Upper lobe of left lung (tissue), 6 donors: ENCODE results near the gene PHACTR1. TPM values are rescaled to one million over a fixed set of nuclear protein-coding genes. Genes with fewer than 3 reads are reported as not detected.

ENCODE experiments used
- ATAC-seq, 2 donors: fragments of 200-7000 bp; cut with Tn5 transposase; one replicate each; pipeline ENCODE4 v1.9.1; 2022; ENCODE audit warnings: mild to moderate bottlenecking in 2 of 2, moderate library complexity in 2 of 2; ENCODE audit not compliant: low FRiP score in 2 of 2
- DNase-seq, 2 donors: peaks; one replicate each; pipeline ENCODE4 v3.0.0-alpha.2; 2019 to 2020
- H3K27ac ChIP-seq, 4 donors: fragments of 200-600 bp; sonication (generic); one replicate each; pipeline ENCODE4 v1.5.1; 2016 to 2019
- H3K27me3 ChIP-seq, 4 donors: fragments of 200-600 bp; sonication (generic); one replicate each; pipeline ENCODE4 v1.5.1; 2017 to 2019
- H3K36me3 ChIP-seq, 4 donors: fragments of 200-600 bp; sonication (generic); one replicate each; pipeline ENCODE4 v1.5.1; 2016 to 2019
- H3K4me1 ChIP-seq, 4 donors: fragments of 200-600 bp; sonication (generic); one replicate each; pipeline ENCODE4 v1.5.1; 2018 to 2019
- H3K4me3 ChIP-seq, 4 donors: fragments of 200-600 bp; sonication (generic); one replicate each; pipeline ENCODE4 v1.5.1; 2017 to 2019; ENCODE audit warnings: mild to moderate bottlenecking in 2 of 4, moderate library complexity in 1 of 4
- H3K9me3 ChIP-seq, 4 donors: fragments of 200-600 bp; sonication (generic); one replicate each; pipeline ENCODE4 v1.5.1; 2018 to 2019
- EP300 ChIP-seq, 4 donors: sonication (generic); formaldehyde crosslinking; IDR thresholded peaks; one replicate each; pipeline ENCODE4 v1.5.1; 2017; ENCODE audit warnings: antibody characterized with exemption in 4 of 4, control low read depth in 2 of 4
- POLR2A ChIP-seq, 4 donors: fragments of 450-650 bp; IDR thresholded peaks; one replicate each; pipeline ENCODE4 v1.5.1; 2016 to 2017; ENCODE audit warnings: antibody characterized with exemption in 4 of 4, mild to moderate bottlenecking in 2 of 4
- POLR2AphosphoS5 ChIP-seq, 2 donors: sonication (generic); formaldehyde crosslinking; IDR thresholded peaks; one replicate each; pipeline ENCODE4 v1.5.1; 2017; ENCODE audit warnings: antibody characterized with exemption in 2 of 2
- WGBS, 2 donors: methylation state at CpG; one replicate each; pipeline ENCODE4 v1.1.5; 2017 to 2018; 5-methylcytosine and 5-hydroxymethylcytosine counted together
- total RNA-seq, 6 donors: library from RNA; depleted of rRNA in 4 of 6; stranded (reverse); fragments of >200 nt in 4 of 6; gene quantifications; one replicate each; pipeline versions ENCODE4 v1.1.0 to v1.2.1, GENCODE V29; 2016 to 2021
- TF ChIP-seq, protein P1 (sequence below), 6 experiments: fragments of 450-650 bp in 4 of 6; fragments of 200-600 bp in 2 of 6; sonication (generic) in 2 of 6; IDR thresholded peaks; one replicate each; pipeline ENCODE4 v1.5.1; 2016 to 2019; ENCODE audit warnings: antibody characterized with exemption in 6 of 6
- donor health status: DM: no; HTN: no; CAD: no; lungs with moderate emphysema.
- donor health status: DM: no; HTN: yes; CAD: no; lungs with severe emphysema.

PHACTR1 gene
- total RNA-seq, 6 donors from 2014 or later, result 63.2 to 121 (median 90.9) TPM

DNA sequence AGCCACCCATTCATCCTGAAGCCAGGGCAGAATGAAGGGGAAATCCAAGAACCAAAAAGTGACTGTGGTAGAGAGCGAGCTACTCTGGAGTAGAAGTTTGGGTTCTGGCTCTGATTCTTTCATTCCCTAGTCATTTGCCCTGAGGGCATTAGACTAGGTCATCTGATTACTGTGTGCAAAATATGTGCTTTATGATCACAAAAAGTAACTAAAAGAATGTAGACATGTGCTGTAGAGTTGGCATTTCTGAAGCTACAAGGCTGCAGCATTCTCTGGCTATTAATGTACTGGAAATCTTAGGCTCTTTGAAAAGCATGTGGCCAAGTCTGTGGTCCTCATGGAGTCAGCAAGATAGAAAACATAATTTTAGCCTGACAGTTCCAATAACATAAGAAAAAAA, 517.6 kb downstream of the PHACTR1 start:
- H3K27ac ChIP-seq, result no peak overlapping the region
- peaks cover 0 to 26% (median 11%) of the 10 kb centered on the region in 4 donors for H3K36me3 ChIP-seq
- H3K27me3 ChIP-seq, result no peaks in the 10 kb centered on the region
- no peaks in the 10 kb centered on the region for H3K9me3 ChIP-seq
- no peak for DNase-seq
- no peaks in the 10 kb centered on the region for H3K4me1 ChIP-seq
- no peak for ATAC-seq
- H3K4me3 ChIP-seq, result no peak overlapping the region
- TF ChIP-seq POLR2AphosphoS5 (IDR thresholded peaks at IDR 0.05), result no peak
- TF ChIP-seq EP300 (IDR thresholded peaks at IDR 0.05), result no peak
- WGBS, 2 donors, result 90 to 100% methylated on average over 1 of the region's 1 CpG

DNA sequence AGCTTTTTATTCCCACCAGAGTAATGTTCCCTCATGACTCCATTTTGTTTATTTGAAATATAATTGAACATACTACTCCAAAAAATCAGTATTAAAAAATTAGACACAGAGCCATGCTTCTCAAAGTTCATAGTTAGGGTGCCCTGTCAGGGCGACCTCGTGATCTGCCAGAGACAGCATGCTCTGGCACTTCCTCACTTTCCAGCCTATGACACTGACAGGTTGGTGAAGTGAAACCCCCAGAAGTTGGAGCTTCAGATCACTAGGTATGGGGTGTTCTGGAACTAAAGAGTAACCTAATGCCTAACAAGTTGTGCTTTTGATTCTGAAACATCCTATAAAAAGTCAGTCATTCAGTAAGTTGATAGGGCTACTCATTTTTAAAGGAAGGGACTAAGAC, 518.8 kb downstream of the PHACTR1 start:
- H3K4me3 ChIP-seq, result no peak overlapping the region
- no peaks in the 10 kb centered on the region for H3K4me1 ChIP-seq
- no peaks in the 10 kb centered on the region for H3K27me3 ChIP-seq
- no peaks in the 10 kb centered on the region for H3K9me3 ChIP-seq
- TF ChIP-seq EP300 (IDR thresholded peaks at IDR 0.05), result no peak
- 71 to 87% methylated on average over 2 of the region's 2 CpGs for WGBS, 2 donors
- no peak for ATAC-seq
- no peak overlapping the region for H3K27ac ChIP-seq
- DNase-seq, result no peak
- peaks cover 3 to 18% (median 9%) of the 10 kb centered on the region in 4 donors for H3K36me3 ChIP-seq

DNA sequence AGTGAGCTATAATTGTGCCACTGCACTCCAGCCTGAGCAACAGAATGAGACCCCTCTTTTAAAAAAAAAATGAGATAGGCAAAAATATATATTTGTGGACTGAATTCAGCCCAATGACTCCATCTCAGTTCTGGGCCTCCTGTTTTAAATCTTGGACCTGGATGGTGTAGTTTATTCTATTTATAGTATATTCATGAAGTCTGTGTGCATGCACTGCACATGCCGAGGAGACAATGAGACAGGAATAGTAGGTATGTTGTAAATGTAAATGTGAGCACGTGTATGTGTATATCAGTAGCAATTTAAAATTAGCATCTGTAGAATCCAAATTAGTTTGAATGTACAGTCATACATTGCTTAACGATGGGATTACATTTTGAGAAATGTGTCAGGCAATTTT, 520.8 kb downstream of the PHACTR1 start:
- no peaks in the 10 kb centered on the region for H3K27me3 ChIP-seq
- H3K4me3 ChIP-seq, result no peak overlapping the region
- DNase-seq (no peak), ATAC-seq (no peak)
- H3K4me1 ChIP-seq, result no peaks in the 10 kb centered on the region
- WGBS, 2 donors, result 89 to 92% methylated on average over 3 of the region's 3 CpGs
- peaks cover 3 to 9% (median 5%) of the 10 kb centered on the region in 4 donors for H3K36me3 ChIP-seq
- no peak overlapping the region for H3K27ac ChIP-seq
- H3K9me3 ChIP-seq, result no peaks in the 10 kb centered on the region
- TF ChIP-seq, protein P1, sequence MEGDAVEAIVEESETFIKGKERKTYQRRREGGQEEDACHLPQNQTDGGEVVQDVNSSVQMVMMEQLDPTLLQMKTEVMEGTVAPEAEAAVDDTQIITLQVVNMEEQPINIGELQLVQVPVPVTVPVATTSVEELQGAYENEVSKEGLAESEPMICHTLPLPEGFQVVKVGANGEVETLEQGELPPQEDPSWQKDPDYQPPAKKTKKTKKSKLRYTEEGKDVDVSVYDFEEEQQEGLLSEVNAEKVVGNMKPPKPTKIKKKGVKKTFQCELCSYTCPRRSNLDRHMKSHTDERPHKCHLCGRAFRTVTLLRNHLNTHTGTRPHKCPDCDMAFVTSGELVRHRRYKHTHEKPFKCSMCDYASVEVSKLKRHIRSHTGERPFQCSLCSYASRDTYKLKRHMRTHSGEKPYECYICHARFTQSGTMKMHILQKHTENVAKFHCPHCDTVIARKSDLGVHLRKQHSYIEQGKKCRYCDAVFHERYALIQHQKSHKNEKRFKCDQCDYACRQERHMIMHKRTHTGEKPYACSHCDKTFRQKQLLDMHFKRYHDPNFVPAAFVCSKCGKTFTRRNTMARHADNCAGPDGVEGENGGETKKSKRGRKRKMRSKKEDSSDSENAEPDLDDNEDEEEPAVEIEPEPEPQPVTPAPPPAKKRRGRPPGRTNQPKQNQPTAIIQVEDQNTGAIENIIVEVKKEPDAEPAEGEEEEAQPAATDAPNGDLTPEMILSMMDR (IDR thresholded peaks at IDR 0.05), result no peak

DNA sequence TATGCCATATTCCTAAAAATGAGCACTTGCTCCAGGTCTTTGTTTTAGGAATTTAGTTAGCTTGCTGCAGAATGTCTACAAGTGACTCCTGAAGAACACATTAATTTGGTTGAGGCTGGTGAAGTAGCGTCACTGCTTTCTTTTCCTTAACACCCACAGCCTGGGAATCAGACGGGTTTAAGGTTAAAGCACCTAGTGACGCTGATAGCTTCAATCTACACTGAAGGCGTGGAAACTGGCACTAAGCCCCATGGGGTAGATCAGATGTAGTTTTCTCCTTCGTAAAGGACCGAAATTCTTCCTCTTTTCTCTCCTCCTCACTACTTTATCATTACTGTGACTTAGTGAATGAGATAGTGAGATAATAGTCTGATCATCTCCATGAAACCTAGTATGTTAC, 521.5 kb downstream of the PHACTR1 start:
- Histone ChIP-seq H3K4me3 (no peak overlapping the region), H3K4me1 (no peaks in the 10 kb centered on the region), H3K9me3 (no peaks in the 10 kb centered on the region), H3K36me3 (peaks cover under 1 to 3% (median 2%) of the 10 kb centered on the region in 4 donors), H3K27me3 (no peaks in the 10 kb centered on the region), H3K27ac (no peak overlapping the region)
- ATAC-seq, result no peak
- 89 to 92% methylated on average over 6 of the region's 6 CpGs for WGBS, 2 donors
- TF ChIP-seq POLR2AphosphoS5 (IDR thresholded peaks at IDR 0.05), result no peak
- TF ChIP-seq EP300 (IDR thresholded peaks at IDR 0.05), result no peak
- TF ChIP-seq POLR2A (IDR thresholded peaks at IDR 0.05), result no peak
- TF ChIP-seq, protein P1 (IDR thresholded peaks at IDR 0.05), result no peak
- DNase-seq, result no peak

DNA sequence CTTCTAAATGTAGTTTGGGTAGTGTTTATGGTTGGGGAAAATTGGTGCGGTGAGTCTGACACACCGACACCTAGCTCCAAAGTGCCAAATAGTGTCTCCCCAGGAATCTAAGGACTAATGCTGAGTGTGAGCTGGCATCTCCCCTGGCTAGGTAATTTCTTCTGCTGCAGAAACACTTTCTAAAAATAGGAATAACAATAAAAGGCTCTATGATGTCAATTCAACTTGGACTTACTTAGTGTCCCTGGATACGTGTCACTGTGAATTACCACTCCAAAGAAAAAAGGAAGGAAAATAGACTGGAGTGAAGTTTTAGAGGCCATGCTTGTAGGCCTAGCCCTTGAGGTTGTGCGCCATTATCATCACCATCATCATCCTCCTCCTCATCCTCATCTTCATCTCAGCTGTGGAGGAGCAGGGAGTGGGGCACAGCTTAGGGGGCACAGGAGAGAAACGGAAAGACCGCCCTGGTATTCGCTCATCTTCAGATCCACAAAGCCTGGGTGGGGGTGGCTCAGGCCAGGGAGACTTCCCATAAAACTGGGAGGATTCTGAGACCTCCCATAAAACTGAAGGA, 522.2 kb downstream of the PHACTR1 start:
- Histone ChIP-seq H3K27ac (no peak overlapping the region), H3K27me3 (no peaks in the 10 kb centered on the region), H3K9me3 (no peaks in the 10 kb centered on the region), H3K4me3 (no peak overlapping the region), H3K36me3 (peaks cover 0 to 3% (median 1%) of the 10 kb centered on the region in 4 donors), H3K4me1 (no peaks in the 10 kb centered on the region)
- DNase-seq, result no peak
- TF ChIP-seq POLR2AphosphoS5 (IDR thresholded peaks at IDR 0.05) (no peak), POLR2A (IDR thresholded peaks at IDR 0.05) (no peak), EP300 (IDR thresholded peaks at IDR 0.05) (no peak)
- TF ChIP-seq, protein P1 (IDR thresholded peaks at IDR 0.05), result no peak
- no peak for ATAC-seq
- WGBS, 2 donors, result 90 to 95% methylated on average over 7 of the region's 7 CpGs
